ENCODE data around the gene GASK1A.

GASK1A gene

DNA sequence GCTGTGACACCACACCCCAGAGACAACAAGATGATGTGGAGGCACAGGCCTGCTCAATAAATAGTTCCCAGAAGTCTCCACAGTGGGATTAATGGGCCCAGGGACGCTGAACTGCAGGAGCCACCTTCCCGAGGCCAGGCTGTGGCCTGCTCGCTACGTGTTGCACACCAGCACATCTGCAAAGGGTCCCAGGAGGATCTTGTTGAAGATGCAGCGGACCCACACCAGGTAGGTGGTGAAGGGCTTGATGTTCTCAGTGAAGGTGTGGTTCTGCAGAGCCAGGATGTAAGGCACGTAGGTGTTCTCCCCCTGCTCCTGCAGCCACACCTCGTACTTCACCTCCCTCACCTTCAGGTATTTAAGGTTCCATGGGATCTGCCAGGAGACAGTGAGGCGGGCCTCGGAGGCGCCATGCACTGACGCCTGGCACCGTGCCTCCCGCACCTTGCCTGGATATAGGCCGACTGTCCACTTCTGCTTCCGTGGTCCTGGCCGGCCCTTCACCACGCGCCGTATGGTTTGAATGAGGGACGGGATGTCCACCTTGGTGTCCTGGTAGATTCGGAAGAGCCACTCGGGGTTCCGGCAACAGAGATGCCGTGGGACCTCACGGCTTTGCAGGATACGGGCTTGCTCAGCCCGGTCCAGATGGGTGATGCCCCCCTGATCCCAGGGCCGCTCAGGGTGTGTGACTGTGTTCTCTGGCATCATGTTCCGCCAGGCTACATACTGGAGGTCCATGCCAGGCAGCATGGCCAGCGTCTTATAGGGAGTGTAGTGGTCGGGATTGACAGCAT is 100.6 kb downstream of the GASK1A start:
- no peak for TF ChIP-seq ZFX (IDR thresholded peaks at IDR 0.05)
- TF ChIP-seq, protein P1, sequence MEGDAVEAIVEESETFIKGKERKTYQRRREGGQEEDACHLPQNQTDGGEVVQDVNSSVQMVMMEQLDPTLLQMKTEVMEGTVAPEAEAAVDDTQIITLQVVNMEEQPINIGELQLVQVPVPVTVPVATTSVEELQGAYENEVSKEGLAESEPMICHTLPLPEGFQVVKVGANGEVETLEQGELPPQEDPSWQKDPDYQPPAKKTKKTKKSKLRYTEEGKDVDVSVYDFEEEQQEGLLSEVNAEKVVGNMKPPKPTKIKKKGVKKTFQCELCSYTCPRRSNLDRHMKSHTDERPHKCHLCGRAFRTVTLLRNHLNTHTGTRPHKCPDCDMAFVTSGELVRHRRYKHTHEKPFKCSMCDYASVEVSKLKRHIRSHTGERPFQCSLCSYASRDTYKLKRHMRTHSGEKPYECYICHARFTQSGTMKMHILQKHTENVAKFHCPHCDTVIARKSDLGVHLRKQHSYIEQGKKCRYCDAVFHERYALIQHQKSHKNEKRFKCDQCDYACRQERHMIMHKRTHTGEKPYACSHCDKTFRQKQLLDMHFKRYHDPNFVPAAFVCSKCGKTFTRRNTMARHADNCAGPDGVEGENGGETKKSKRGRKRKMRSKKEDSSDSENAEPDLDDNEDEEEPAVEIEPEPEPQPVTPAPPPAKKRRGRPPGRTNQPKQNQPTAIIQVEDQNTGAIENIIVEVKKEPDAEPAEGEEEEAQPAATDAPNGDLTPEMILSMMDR (conservative IDR thresholded peaks at IDR 0.05): no peak
- no peak overlapping the region for H3K27ac ChIP-seq

DNA sequence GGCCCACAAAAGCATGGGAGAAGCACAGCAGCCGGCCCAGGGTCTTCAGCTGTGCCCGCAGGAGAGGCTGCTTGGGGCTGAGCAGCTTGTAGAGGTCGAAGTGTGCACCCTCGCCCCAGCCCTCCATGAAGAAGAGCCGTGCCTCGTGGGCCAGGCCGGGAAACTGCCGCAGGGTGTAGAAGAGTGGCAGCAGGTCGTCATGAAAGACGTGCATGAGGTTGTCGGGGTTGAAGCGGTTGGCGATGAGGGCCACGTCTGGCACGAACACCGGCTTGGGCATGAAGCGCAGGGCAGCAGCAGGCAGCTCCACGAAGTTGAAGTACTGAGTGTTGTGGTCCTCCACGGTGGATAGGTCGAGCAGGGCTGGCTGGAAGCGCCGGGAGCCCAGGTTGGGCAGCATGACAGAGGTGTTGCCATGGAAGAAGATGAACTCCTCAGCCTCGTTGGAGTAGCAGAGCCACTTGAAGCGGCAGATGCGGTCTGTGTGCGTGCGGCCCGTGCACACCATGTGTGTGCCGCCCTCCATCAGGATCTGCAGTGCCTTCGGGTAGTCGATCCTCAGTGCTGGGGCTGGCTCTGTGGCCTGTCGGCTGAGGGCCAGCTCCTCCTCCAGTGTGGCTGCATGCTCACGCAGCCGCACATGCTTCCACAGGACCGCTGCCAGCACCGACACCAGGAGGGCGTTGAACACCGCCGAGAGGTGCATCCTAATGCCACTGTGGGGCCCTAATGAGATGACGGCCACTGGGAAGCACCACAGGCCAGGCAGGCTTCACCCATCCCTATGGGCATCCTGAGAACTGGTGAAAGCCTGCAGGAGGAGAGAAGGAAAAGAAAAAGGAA is 101.8 kb downstream of the GASK1A start:
- TF ChIP-seq, protein P1 (conservative IDR thresholded peaks at IDR 0.05): no peak
- TF ChIP-seq ZFX (IDR thresholded peaks at IDR 0.05): no peak
- H3K27ac ChIP-seq: no peak overlapping the region

DNA sequence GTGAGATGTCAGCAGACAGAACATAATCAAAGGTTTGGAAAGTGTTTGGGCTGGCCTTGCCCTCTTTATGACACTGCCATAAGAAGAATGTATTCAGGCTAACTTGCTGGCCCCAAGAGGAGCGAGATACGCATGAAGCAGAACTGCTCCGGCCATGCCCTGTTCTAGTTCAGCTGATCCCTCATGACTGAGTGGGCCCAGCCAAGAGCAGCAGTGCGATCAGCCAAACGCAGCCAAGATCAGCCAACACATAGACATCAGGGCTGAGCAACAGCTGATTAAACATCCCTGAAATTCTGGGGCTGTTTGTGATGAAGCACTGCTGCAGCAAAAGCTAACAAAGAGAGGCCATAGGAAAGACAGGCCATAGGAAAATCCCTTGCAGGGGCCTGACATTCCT is 102.7 kb downstream of the GASK1A start:
- TF ChIP-seq, protein P1 (conservative IDR thresholded peaks at IDR 0.05): no peak
- TF ChIP-seq ZFX (IDR thresholded peaks at IDR 0.05): no peak
- no peak overlapping the region for H3K27ac ChIP-seq

DNA sequence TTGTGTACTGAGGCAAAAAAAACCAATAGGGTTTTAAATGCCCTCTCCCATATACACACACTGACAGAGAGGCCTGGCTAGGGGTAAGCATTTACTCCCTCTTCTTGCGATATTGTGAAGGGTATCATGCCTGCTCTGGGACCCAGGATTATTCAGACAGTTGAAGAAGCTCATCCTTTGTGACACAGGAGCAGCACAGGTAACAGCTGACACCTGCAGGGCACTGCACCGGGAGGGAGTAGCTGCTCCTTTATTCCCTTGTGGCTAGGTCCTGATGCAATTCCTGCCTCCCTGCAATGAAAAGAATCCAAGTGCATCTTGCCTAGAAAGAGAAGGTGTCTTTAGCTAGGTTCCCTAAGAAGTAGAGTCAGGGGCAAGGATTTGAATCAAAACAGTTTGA is 103.3 kb downstream of the GASK1A start:
- TF ChIP-seq, protein P1 (conservative IDR thresholded peaks at IDR 0.05): no peak
- no peak for TF ChIP-seq ZFX (IDR thresholded peaks at IDR 0.05)
- no peak overlapping the region for H3K27ac ChIP-seq

DNA sequence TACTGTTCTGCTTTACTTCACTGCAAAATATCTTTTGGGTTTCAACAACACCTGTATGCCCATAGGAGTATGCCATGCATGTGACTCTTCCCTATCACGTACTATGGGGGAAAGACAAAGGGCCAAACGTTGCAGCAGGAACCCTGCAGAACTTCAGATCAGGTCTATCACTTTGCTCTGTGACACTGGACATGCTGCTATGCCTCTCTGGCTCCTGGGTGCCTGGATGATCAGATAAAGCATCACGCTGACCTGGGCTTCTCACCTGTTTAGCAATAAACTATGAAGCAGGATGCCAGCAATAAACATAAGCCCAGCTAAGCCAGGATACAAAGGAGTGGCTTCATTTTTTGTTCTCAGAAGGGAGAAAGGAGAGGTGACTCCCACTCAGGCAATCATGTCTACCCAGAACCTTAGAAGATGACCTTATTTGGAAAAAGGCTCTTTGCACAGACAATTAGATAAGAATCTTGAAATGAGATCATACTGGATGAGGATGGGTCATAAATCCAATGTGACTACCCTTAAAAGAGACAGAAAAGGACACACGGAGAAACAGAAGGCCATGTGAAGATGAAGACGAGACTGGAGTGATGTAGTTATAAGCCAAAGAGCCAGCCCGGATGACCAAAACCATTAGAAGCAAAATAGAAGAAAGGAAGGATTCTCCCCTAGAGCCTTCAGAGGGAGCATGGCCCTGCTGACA is 107.5 kb downstream of the GASK1A start:
- no peak overlapping the region for H3K27ac ChIP-seq
- no peak for TF ChIP-seq ZFX (IDR thresholded peaks at IDR 0.05)
- TF ChIP-seq, protein P1 (conservative IDR thresholded peaks at IDR 0.05): no peak

DNA sequence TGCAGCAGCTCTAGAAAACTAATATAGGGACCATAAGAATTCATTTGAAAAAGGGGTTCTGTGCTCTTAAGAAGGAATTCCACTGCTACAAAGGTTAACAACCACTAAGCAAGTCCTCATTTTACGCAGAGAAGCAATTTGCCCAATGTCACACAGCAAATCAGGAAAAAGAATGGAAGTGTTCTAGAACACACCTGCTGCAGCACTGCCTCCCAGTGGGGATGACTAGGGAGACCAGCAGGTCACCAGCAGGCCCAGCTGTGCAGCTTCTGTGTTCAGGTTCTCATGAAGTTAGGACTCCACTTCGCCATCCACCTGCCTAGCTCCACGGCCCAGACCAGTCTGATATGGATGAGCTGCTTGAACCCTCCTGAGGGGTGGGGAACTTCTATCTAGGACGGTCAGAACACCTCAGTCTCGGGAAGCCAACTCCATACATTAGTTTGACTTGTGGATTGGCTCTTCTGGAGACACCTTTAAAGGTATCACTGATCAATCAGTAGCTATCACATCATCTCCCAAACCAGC is 108.2 kb downstream of the GASK1A start:
- no peak overlapping the region for H3K27ac ChIP-seq
- TF ChIP-seq, protein P1 (conservative IDR thresholded peaks at IDR 0.05): no peak
- TF ChIP-seq ZFX (IDR thresholded peaks at IDR 0.05): no peak
